ENCODE data around the gene SLC43A2.

- TF ChIP-seq CTCF (IDR thresholded peaks at IDR 0.05; ENCODE audit: low read length) = peak; percentile 38
- TF ChIP-seq EZH2phosphoT487 (IDR thresholded peaks at IDR 0.05; ENCODE audit: low read length) = no peak
Measured at GRCh38 chr17:1561420-1562175, 67.0 kb downstream of the SLC43A2 start.

Measured in MM.1S (cell line).